ENCODE measurements around the gene FAM89B.

DNA sequence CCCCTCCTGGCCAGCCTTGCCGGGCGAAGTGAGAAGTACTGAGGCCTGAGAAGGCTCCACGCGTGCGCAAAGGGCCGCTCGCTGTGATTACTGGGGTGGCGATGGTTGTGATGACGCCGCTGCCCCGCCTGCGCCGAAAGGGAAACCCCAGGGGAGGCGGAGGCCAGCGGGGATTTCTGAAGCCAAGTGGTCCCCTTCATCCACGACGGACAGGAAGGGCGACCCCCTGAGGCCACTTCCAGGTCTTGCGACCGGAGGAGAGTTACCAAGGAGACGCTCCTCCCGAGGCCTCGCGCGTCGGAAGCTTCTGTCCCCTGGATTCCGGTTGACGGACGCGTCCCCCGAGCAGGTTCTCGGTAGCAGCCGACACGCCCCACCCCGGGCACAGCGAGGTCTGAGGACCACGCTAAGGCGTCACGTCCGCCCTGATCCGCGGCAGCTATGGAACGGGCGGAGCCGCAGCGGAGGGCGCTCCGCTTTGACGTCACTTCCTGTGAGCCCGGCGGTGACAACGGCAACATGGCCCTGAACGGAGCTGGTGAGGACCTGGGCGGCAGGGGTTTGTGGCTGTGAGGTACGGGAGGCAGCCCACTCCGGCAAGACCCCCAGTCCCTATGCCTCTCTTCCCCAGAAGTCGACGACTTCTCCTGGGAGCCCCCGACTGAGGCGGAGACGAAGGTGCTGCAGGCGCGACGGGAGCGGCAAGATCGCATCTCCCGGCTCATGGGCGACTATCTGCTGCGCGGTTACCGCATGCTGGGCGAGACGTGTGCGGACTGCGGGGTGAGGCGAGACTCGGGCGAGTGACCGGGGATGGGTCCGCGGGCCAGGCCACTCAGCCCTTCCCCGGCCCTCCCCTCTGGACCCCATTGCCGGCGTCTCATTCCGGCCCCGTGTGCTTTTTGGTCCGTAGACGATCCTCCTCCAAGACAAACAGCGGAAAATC is 2.1 kb upstream of the FAM89B start, which contains the start of gene ZNRD2:
- peak; percentile 19 to 73 (median 49) for TF ChIP-seq POLR2A (IDR thresholded peaks at IDR 0.05)
- TF ChIP-seq, protein P1, sequence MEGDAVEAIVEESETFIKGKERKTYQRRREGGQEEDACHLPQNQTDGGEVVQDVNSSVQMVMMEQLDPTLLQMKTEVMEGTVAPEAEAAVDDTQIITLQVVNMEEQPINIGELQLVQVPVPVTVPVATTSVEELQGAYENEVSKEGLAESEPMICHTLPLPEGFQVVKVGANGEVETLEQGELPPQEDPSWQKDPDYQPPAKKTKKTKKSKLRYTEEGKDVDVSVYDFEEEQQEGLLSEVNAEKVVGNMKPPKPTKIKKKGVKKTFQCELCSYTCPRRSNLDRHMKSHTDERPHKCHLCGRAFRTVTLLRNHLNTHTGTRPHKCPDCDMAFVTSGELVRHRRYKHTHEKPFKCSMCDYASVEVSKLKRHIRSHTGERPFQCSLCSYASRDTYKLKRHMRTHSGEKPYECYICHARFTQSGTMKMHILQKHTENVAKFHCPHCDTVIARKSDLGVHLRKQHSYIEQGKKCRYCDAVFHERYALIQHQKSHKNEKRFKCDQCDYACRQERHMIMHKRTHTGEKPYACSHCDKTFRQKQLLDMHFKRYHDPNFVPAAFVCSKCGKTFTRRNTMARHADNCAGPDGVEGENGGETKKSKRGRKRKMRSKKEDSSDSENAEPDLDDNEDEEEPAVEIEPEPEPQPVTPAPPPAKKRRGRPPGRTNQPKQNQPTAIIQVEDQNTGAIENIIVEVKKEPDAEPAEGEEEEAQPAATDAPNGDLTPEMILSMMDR (IDR thresholded peaks at IDR 0.05 in 8 of 11, conservative IDR thresholded peaks at IDR 0.05 in 3 of 11): peak in 10 of 11 experiments; percentile 23 to 76 (median 50)

Data from spleen (tissue), 7 donors.